ENCODE measurements around the gene BMP5. TPM values are rescaled to one million over a fixed set of nuclear protein-coding genes. Genes with fewer than 3 reads are reported as not detected.

Gene BMP5
- total RNA-seq, 4 donors from 2014 or later, result 1.8 to 5.6 (median 3.4) TPM

DNA sequence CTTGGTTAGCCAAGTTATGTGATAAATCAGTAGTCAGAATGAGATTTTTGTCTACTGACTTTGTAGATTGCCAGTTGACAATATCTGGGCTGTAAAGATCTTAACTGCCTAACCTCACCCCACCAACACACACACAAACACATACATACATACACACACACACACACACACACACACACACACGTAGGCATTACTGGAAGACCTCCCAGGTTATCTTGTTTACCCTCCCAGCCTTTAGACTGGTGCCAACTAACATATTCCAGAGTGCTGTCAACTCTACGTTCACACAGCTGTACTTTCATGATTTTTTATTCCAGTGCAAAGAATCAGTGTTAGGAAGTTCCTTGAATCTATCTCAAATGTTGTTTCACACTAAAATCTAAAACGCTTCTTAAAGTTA lies 38.9 kb downstream of the BMP5 start:
- intact Hi-C loops (cut with DNase I; ENCODE audit: low total_unique reads), result no loop called here
- Histone ChIP-seq H3K9me3 (no peaks in the 10 kb centered on the region), H3K27ac (peak overlapping the region in 1 of 4 donors; percentile 11), H3K4me1 (no peaks in the 10 kb centered on the region), H3K36me3 (no peaks in the 10 kb centered on the region), H3K27me3 (no peaks in the 10 kb centered on the region), H3K4me3 (no peak overlapping the region)
- WGBS, 2 donors (ENCODE audit: low coverage in 1 of 2), result 7 to 16% methylated on average over 1 to 3 of the region's 3 CpGs
- TF ChIP-seq, protein P1, sequence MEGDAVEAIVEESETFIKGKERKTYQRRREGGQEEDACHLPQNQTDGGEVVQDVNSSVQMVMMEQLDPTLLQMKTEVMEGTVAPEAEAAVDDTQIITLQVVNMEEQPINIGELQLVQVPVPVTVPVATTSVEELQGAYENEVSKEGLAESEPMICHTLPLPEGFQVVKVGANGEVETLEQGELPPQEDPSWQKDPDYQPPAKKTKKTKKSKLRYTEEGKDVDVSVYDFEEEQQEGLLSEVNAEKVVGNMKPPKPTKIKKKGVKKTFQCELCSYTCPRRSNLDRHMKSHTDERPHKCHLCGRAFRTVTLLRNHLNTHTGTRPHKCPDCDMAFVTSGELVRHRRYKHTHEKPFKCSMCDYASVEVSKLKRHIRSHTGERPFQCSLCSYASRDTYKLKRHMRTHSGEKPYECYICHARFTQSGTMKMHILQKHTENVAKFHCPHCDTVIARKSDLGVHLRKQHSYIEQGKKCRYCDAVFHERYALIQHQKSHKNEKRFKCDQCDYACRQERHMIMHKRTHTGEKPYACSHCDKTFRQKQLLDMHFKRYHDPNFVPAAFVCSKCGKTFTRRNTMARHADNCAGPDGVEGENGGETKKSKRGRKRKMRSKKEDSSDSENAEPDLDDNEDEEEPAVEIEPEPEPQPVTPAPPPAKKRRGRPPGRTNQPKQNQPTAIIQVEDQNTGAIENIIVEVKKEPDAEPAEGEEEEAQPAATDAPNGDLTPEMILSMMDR (IDR thresholded peaks at IDR 0.05), result no peak
- no peak for TF ChIP-seq POLR2AphosphoS5 (IDR thresholded peaks at IDR 0.05)
- TF ChIP-seq EP300 (IDR thresholded peaks at IDR 0.05; ENCODE audit: low read depth), result no peak
- no peak for TF ChIP-seq POLR2A (IDR thresholded peaks at IDR 0.05)
- in situ Hi-C loops (cut with MboI; ENCODE audit: low pct_ligation_motif_present in 1 of 4, low pct_unique_long_range_greater_than_20kb in 1 of 4, low sequenced_read_pairs in 3 of 4), result no loop called here
- peak; percentile 27 for DNase-seq

DNA sequence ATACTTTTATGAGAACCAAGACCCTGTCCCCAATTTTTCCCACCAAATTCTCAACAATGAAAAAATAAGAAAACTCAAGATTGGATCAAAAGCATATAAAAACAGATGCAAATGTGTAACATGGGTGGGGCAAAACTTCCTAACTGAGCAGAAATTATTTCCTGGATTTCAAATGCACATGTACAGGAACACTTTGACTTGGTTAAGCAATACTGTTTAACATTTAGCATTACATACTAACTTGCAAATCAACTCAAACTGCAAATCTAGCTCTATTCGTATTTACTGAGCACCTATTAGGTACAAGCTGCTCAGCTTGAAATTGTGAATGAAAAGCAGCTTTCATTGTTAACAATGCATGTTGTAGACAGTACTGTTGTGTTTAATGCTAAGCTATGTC lies 40.2 kb downstream of the BMP5 start:
- Histone ChIP-seq H3K27ac (no peak overlapping the region), H3K4me3 (no peak overlapping the region), H3K9me3 (no peaks in the 10 kb centered on the region), H3K4me1 (no peaks in the 10 kb centered on the region), H3K27me3 (no peaks in the 10 kb centered on the region), H3K36me3 (no peaks in the 10 kb centered on the region)
- intact Hi-C loops (cut with DNase I; ENCODE audit: low total_unique reads) (no loop called here), in situ Hi-C loops (cut with MboI; ENCODE audit: low pct_ligation_motif_present in 1 of 4, low pct_unique_long_range_greater_than_20kb in 1 of 4, low sequenced_read_pairs in 3 of 4) (no loop called here)
- 73 to 86% methylated on average over 1 of the region's 1 CpG for WGBS, 2 donors (ENCODE audit: low coverage in 1 of 2)
- DNase-seq, result no peak
- TF ChIP-seq EP300 (IDR thresholded peaks at IDR 0.05; ENCODE audit: low read depth) (no peak), POLR2AphosphoS5 (IDR thresholded peaks at IDR 0.05) (no peak), POLR2A (IDR thresholded peaks at IDR 0.05) (no peak)
- TF ChIP-seq, protein P1 (IDR thresholded peaks at IDR 0.05), result no peak

DNA sequence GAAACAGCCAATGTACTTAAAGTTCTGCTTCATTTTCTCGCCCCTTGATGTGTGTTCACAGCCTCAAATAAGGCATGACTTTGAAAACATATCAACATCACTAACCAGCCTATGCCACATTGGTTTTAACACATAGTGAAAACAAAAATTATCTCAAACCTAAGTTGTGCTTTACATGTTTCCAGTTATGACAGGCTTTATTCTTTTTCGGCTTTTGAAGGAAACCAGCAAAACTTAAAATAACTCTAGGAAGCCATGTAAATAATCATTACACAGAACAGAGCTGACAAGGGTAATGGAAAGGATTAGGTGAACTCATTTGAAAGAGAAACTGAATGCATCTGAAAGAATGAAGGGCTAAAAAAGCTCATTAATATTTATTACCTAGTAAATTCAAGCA lies 42.1 kb downstream of the BMP5 start:
- Histone ChIP-seq H3K9me3 (no peaks in the 10 kb centered on the region), H3K36me3 (no peaks in the 10 kb centered on the region), H3K27me3 (no peaks in the 10 kb centered on the region), H3K4me3 (no peak overlapping the region), H3K27ac (no peak overlapping the region), H3K4me1 (no peaks in the 10 kb centered on the region)
- whole genome bisulfite sequencing, 2 donors (ENCODE audit: low coverage in 1 of 2), result 75 to 78% methylated on average over 2 of the region's 2 CpGs
- intact Hi-C loops (cut with DNase I; ENCODE audit: low total_unique reads) (loop anchor here (5.0 kb wide), 1 partner anchor 1009 kb away; no protein-coding TSS in a partner anchor), in situ Hi-C loops (cut with MboI; ENCODE audit: low pct_ligation_motif_present in 1 of 4, low pct_unique_long_range_greater_than_20kb in 1 of 4, low sequenced_read_pairs in 3 of 4) (no loop called here)
- TF ChIP-seq EP300 (IDR thresholded peaks at IDR 0.05; ENCODE audit: low read depth), result no peak
- TF ChIP-seq POLR2A (IDR thresholded peaks at IDR 0.05), result no peak
- TF ChIP-seq POLR2AphosphoS5 (IDR thresholded peaks at IDR 0.05), result no peak
- no peak for DNase-seq

DNA sequence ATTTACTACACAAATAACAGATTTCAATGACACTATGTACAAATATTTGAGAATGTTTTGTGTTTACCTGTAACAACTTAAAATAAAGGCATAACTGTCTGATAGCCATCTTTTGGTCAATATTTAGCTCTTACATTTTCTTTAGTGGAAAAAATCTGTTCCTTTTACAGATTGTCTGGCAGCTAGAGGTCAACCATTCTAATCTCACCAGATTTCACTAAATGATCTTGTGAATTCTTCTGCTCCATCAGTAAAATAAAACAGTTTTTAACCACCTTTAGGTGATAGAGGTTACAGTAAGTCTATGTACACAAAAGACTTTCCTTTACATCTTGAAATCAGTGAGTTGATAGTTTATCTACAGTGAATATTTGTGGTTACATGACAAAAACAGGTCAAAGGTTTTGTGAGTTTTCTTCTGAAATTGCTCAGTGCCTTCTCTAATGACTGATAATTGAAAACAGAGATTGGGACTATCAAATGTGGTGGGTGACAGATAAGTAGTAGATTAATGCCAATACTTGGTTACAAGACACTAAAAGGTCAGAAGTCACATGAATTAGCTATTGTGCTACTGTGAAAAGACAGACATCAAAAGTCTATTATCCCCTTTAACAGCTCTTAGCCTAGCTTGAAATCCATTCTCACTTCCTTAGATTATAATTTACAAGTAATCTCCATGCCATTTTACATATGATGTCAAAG lies 47.4 kb downstream of the BMP5 start:
- in situ Hi-C loops (cut with MboI; ENCODE audit: low pct_ligation_motif_present in 1 of 4, low pct_unique_long_range_greater_than_20kb in 1 of 4, low sequenced_read_pairs in 3 of 4) (no loop called here), intact Hi-C loops (cut with DNase I; ENCODE audit: low total_unique reads) (no loop called here)
- H3K27ac ChIP-seq, result peak overlapping the region in 1 of 4 donors; percentile 7
- no peaks in the 10 kb centered on the region for H3K9me3 ChIP-seq
- DNase-seq, result no peak
- H3K4me3 ChIP-seq, result no peak overlapping the region
- no peaks in the 10 kb centered on the region for H3K27me3 ChIP-seq
- TF ChIP-seq POLR2AphosphoS5 (IDR thresholded peaks at IDR 0.05) (no peak), EP300 (IDR thresholded peaks at IDR 0.05; ENCODE audit: low read depth) (no peak), POLR2A (IDR thresholded peaks at IDR 0.05) (no peak)
- TF ChIP-seq, protein P1 (IDR thresholded peaks at IDR 0.05), result no peak
- H3K36me3 ChIP-seq, result no peaks in the 10 kb centered on the region
- H3K4me1 ChIP-seq, result peaks cover 0 to 5% (median 0%) of the 10 kb centered on the region in 4 donors
